HEK293 (cell line): Measurements from ENCODE around the gene TRIM8.

Experiments
- RBAK ChIP-seq: fragments of 450-650 bp; formaldehyde crosslinking; IDR thresholded peaks from 2 replicates; pipeline ENCODE4 v1.5.1; 2016; ENCODE audit warnings: missing biosample characterization, missing genetic modification characterization
- SP3 ChIP-seq: fragments of 450-650 bp; formaldehyde crosslinking; IDR thresholded peaks from 2 replicates; pipeline ENCODE4 v1.5.1; 2016; ENCODE audit warnings: missing biosample characterization, missing genetic modification characterization
- YY1 ChIP-seq: fragments of 450-650 bp; formaldehyde crosslinking; IDR thresholded peaks from 2 replicates; pipeline ENCODE4 v1.5.1; 2018; ENCODE audit warnings: missing biosample characterization, missing genetic modification characterization
- ZBTB1 ChIP-seq: fragments of 450-650 bp; formaldehyde crosslinking; IDR thresholded peaks from 2 replicates; pipeline ENCODE4 v1.5.1; 2016; ENCODE audit warnings: missing biosample characterization, missing genetic modification characterization
- ZNF133 ChIP-seq: fragments of 450-650 bp; formaldehyde crosslinking; IDR thresholded peaks from 2 replicates; pipeline ENCODE4 v1.5.1; 2016; ENCODE audit warnings: missing biosample characterization, missing genetic modification characterization
- ZNF174 ChIP-seq: fragments of 450-650 bp; formaldehyde crosslinking; IDR thresholded peaks from 2 replicates; pipeline ENCODE4 v1.5.0; 2017; ENCODE audit warnings: missing biosample characterization, mild to moderate bottlenecking, missing genetic modification characterization
- ZNF2 ChIP-seq: fragments of 450-650 bp; formaldehyde crosslinking; IDR thresholded peaks from 2 replicates; pipeline ENCODE4 v1.5.1; 2016; ENCODE audit warnings: missing biosample characterization, missing genetic modification characterization
- ZNF221 ChIP-seq: fragments of 450-650 bp; formaldehyde crosslinking; IDR thresholded peaks from 2 replicates; pipeline ENCODE4 v1.5.1; 2017; ENCODE audit warnings: missing biosample characterization, missing genetic modification characterization, borderline replicate concordance
- ZNF23 ChIP-seq: fragments of 450-650 bp; formaldehyde crosslinking; IDR thresholded peaks from 2 replicates; pipeline ENCODE4 v1.5.1; 2016; ENCODE audit warnings: missing biosample characterization, missing genetic modification characterization, borderline replicate concordance
- ZNF302 ChIP-seq: fragments of 450-650 bp; formaldehyde crosslinking; IDR thresholded peaks from 2 replicates; pipeline ENCODE4 v1.5.1; 2016; ENCODE audit warnings: missing biosample characterization, missing genetic modification characterization, low read depth
- ZNF404 ChIP-seq: fragments of 450-650 bp; formaldehyde crosslinking; IDR thresholded peaks from 2 replicates; pipeline ENCODE4 v1.5.1; 2017; ENCODE audit warnings: missing biosample characterization, missing genetic modification characterization
- ZNF416 ChIP-seq: fragments of 450-650 bp; formaldehyde crosslinking; IDR thresholded peaks from 2 replicates; pipeline ENCODE4 v1.5.1; 2016; ENCODE audit warnings: missing biosample characterization, missing genetic modification characterization
- ZNF510 ChIP-seq: fragments of 450-650 bp; formaldehyde crosslinking; IDR thresholded peaks from 2 replicates; pipeline ENCODE4 v1.5.1; 2018; ENCODE audit warnings: mild to moderate bottlenecking, missing genetic modification characterization, missing biosample characterization; ENCODE audit not compliant: insufficient replicate concordance
- ZNF521 ChIP-seq: fragments of 450-650 bp; formaldehyde crosslinking; IDR thresholded peaks from 2 replicates; pipeline ENCODE4 v1.5.1; 2017; ENCODE audit warnings: missing biosample characterization, mild to moderate bottlenecking, missing genetic modification characterization
- ZNF555 ChIP-seq: fragments of 450-650 bp; formaldehyde crosslinking; conservative IDR thresholded peaks from 2 replicates; pipeline ENCODE4 v1.5.1; 2017; ENCODE audit warnings: missing biosample characterization, mild to moderate bottlenecking, missing genetic modification characterization, inconsistent platforms
- ZNF600 ChIP-seq: fragments of 450-650 bp; formaldehyde crosslinking; IDR thresholded peaks from 2 replicates; pipeline ENCODE4 v1.5.1; 2016; ENCODE audit warnings: missing biosample characterization, missing genetic modification characterization
- ZNF792 ChIP-seq: fragments of 450-650 bp; formaldehyde crosslinking; IDR thresholded peaks from 2 replicates; pipeline ENCODE4 v1.5.1; 2016; ENCODE audit warnings: missing biosample characterization, missing genetic modification characterization
- ZXDB ChIP-seq: fragments of 450-650 bp; formaldehyde crosslinking; IDR thresholded peaks from 2 replicates; pipeline ENCODE4 v1.5.1; 2016; ENCODE audit warnings: missing biosample characterization, missing genetic modification characterization
- TF ChIP-seq, protein P1 (sequence below): sonication (generic); formaldehyde crosslinking; IDR thresholded peaks from 2 replicates; pipeline ENCODE4 v1.8.1; 2022; ENCODE audit warnings: mild to moderate bottlenecking, moderate library complexity, missing genetic modification reagents
- TF ChIP-seq, protein P2 (sequence below): fragments of 450-650 bp; formaldehyde crosslinking; IDR thresholded peaks from 2 replicates; pipeline ENCODE4 v1.5.1; 2016; ENCODE audit warnings: missing biosample characterization, missing genetic modification characterization
- TF ChIP-seq, protein P3 (sequence below): fragments of 450-650 bp; formaldehyde crosslinking; IDR thresholded peaks from 2 replicates; pipeline ENCODE4 v1.5.1; 2016; ENCODE audit warnings: missing biosample characterization, missing genetic modification characterization
- TF ChIP-seq, protein P4 (sequence below): IDR thresholded peaks from 2 replicates; pipeline ENCODE4 v1.6.1; 2011; ENCODE audit warnings: mild to moderate bottlenecking, low read depth, low read length, borderline replicate concordance

Gene TRIM8

DNA sequence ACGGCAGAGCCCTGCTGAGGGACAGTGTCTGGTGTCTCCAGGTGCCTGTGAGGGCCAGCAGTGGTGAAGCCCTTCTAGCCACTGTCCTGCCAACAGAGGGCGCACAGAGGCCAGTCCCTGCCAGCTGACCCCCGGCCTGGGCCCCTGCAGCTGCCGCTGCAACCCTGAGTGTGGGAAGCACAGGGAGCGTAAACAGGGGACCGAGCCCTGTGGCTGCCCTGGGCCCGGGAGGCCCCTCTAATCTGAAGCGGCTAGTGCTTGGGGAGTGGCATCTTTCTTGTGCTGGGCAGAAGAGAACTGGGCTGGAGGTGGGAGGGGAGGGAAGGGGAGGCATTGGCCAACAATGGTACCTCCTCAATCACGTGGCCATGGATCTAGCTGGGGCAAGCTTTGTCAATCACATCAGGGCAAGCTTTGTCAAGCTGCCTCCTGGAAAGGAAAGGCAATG is 34.6 kb downstream of the TRIM8 start (continued):
- TF ChIP-seq ZNF416 (tag by site-specific recombination) (no peak), SP3 (peak; percentile 60), ZNF2 (tag by site-specific recombination) (peak; percentile 58; the same call in 1 of the 2 replicates), ZNF133 (tag by site-specific recombination) (no peak), YY1 (tag by site-specific recombination) (no peak), ZNF23 (tag by site-specific recombination) (no peak), ZNF555 (tag by site-specific recombination) (no peak), ZNF521 (tag by site-specific recombination) (no peak), ZXDB (peak; percentile 91), ZNF302 (tag by site-specific recombination) (no peak), RBAK (tag by site-specific recombination) (no peak), ZNF174 (tag by site-specific recombination) (no peak), ZNF600 (peak; percentile 67; the same call in 1 of the 2 replicates), ZNF221 (tag by site-specific recombination) (no peak), ZNF510 (tag by site-specific recombination) (no peak), ZBTB1 (tag by site-specific recombination) (no peak), ZNF792 (tag by site-specific recombination) (no peak), ZNF404 (no peak)
- TF ChIP-seq, protein P1, sequence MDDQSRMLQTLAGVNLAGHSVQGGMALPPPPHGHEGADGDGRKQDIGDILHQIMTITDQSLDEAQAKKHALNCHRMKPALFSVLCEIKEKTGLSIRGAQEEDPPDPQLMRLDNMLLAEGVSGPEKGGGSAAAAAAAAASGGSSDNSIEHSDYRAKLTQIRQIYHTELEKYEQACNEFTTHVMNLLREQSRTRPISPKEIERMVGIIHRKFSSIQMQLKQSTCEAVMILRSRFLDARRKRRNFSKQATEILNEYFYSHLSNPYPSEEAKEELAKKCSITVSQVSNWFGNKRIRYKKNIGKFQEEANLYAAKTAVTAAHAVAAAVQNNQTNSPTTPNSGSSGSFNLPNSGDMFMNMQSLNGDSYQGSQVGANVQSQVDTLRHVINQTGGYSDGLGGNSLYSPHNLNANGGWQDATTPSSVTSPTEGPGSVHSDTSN (CRISPR knock-in tag) = no peak
- TF ChIP-seq, protein P2, sequence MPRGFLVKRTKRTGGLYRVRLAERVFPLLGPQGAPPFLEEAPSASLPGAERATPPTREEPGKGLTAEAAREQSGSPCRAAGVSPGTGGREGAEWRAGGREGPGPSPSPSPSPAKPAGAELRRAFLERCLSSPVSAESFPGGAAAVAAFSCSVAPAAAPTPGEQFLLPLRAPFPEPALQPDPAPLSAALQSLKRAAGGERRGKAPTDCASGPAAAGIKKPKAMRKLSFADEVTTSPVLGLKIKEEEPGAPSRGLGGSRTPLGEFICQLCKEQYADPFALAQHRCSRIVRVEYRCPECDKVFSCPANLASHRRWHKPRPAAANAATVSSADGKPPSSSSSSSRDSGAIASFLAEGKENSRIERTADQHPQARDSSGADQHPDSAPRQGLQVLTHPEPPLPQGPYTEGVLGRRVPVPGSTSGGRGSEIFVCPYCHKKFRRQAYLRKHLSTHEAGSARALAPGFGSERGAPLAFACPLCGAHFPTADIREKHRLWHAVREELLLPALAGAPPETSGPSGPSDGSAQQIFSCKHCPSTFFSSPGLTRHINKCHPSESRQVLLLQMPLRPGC (tag by site-specific recombination) = no peak
- TF ChIP-seq, protein P3, sequence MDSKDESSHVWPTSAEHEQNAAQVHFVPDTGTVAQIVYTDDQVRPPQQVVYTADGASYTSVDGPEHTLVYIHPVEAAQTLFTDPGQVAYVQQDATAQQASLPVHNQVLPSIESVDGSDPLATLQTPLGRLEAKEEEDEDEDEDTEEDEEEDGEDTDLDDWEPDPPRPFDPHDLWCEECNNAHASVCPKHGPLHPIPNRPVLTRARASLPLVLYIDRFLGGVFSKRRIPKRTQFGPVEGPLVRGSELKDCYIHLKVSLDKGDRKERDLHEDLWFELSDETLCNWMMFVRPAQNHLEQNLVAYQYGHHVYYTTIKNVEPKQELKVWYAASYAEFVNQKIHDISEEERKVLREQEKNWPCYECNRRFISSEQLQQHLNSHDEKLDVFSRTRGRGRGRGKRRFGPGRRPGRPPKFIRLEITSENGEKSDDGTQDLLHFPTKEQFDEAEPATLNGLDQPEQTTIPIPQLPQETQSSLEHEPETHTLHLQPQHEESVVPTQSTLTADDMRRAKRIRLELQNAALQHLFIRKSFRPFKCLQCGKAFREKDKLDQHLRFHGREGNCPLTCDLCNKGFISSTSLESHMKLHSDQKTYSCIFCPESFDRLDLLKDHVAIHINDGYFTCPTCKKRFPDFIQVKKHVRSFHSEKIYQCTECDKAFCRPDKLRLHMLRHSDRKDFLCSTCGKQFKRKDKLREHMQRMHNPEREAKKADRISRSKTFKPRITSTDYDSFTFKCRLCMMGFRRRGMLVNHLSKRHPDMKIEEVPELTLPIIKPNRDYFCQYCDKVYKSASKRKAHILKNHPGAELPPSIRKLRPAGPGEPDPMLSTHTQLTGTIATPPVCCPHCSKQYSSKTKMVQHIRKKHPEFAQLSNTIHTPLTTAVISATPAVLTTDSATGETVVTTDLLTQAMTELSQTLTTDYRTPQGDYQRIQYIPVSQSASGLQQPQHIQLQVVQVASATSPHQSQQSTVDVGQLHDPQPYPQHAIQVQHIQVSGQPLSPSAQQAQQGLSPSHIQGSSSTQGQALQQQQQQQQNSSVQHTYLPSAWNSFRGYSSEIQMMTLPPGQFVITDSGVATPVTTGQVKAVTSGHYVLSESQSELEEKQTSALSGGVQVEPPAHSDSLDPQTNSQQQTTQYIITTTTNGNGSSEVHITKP = peak; percentile 97
- TF ChIP-seq, protein P4, sequence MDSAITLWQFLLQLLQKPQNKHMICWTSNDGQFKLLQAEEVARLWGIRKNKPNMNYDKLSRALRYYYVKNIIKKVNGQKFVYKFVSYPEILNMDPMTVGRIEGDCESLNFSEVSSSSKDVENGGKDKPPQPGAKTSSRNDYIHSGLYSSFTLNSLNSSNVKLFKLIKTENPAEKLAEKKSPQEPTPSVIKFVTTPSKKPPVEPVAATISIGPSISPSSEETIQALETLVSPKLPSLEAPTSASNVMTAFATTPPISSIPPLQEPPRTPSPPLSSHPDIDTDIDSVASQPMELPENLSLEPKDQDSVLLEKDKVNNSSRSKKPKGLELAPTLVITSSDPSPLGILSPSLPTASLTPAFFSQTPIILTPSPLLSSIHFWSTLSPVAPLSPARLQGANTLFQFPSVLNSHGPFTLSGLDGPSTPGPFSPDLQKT = no peak
